NCI-H2107 (cell line): ENCODE results near the gene FAM186B.

Experiments used
- DNase-seq: peaks from one replicate; lab custom pipeline; 2025; lab: John Stamatoyannopoulos, UW

Gene FAM186B

DNA sequence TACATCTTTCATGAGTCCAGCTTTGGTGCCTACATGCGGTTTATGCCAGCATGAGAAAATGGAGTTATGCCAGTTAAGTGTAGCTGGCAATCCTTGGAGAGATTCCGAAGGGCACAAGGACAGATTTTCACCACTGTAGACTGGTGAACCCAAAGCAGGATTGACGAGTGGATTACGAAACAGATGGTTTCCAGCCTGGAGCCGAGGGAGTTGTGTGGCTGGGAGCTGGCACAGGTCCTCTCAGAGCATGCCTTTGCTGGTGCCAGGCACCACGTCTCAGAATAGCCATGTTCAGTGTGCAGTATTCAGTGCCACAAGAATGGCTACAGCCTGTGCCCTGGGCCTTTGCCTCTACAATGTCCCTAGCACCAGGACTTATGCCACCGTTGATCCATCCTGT, 53.4 kb downstream of the FAM186B start:
- no peak for DNase-seq

DNA sequence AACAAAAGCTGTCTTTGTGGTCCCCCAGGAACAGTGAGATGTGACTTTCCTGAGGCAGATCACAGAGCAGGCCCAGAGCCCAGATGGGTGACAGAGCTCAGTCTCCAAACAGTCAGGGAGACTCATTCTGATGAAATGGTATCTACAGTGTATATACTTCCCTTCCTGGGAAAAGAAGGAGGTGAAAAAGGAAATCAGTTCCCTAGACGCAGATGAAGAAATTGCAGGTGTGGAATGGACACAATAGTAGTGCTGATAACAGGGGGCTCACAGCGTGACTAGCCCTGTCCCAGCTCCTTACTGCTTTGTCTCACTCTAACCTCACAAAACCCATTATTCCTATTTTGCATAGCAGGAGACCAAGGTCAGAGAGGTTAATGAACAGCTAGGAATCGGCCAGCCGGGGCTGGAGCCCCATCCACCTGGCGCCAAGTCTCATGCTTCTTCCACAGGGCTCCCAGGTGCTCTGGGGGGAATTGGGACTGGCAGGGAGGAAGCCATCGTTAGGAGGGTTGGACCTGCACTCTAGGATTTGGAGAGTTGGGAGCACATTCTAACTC, 54.7 kb downstream of the FAM186B start:
- no peak for DNase-seq

DNA sequence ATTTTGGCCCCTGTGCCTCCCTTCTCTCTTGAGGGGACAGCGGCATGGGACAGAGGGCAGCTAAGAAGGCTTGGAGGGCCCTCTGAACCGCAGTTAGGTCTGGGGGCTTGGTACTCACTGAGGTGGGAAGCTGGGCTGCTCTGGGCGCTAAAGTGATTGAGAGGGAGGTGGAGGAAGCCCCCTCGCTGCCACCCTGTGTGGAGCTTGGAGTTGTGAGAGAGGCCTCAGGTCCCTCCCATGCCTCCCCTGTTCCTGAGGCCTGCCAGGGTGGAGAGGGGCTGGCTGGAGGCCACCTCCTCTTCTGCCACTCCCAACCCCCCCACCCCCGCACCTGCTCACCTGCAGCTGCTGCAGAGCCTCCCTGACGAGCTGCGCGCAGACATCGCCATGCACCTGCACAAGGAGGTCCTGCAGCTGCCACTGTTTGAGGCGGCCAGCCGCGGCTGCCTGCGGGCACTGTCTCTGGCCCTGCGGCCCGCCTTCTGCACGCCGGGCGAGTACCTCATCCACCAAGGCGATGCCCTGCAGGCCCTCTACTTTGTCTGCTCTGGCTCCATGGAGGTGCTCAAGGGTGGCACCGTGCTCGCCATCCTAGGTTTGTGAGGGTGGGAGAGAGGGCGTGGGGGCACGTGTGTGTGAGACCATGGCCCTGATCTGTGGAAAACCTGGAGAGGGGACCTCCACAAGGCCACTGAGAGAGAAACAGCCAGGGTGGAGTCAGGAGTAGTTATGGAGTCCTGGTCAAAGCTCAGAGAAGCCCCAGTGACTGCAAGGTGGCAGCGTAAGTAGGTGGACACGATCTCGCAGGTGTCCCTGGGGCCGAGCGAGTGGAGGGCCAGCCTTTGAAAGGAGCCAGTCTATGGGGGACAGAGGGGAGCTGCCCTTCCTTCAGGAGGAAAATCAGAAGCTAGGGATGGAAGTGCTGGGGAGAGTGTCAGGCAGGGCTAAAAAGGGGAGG, 55.4 kb downstream of the FAM186B start:
- peak; percentile 75 for DNase-seq

DNA sequence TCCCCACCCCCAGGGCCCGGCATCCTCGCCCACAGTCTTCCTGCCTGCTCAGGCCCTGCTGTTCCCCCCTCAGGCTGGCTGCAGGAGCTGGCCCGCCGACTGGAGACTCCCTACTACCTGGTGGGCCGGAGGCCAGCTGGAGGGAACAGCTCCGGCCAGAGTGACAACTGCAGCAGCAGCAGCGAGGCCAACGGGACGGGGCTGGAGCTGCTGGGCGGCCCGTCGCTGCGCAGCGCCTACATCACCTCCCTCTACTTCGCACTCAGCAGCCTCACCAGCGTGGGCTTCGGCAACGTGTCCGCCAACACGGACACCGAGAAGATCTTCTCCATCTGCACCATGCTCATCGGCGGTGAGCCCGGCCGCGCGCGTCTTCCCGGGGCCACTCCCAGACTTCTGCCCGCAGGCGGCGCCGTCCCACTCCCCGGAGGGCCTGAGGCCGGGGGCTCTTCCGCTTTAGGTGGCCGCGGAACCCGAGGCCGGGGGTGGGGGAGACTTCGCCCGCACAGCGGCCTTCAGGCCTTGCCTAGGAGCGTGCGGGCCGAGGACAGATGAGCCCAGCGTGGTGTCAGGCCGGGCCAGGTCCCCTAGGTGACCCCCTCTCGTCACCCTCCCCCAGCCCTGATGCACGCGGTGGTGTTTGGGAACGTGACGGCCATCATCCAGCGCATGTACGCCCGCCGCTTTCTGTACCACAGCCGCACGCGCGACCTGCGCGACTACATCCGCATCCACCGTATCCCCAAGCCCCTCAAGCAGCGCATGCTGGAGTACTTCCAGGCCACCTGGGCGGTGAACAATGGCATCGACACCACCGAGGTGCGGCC, 56.4 kb downstream of the FAM186B start:
- no peak for DNase-seq

DNA sequence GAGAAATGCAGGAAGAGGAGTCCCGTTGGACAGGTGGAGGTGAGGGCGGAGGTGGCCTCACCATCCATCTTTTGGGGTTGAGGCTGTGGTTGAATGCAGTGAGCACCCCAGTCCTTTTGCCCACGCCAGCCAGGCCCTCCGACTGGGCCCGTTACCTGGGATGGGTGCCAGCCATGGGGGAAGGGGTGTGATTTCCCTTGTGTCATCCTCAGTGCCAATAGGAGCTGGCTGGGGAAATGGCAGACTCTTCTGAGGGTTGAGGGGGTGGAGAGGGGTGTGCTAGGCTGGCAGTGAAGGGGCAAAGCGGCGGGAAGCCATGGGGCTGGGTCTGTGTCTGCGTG, 57.0 kb downstream of the FAM186B start:
- no peak for DNase-seq

DNA sequence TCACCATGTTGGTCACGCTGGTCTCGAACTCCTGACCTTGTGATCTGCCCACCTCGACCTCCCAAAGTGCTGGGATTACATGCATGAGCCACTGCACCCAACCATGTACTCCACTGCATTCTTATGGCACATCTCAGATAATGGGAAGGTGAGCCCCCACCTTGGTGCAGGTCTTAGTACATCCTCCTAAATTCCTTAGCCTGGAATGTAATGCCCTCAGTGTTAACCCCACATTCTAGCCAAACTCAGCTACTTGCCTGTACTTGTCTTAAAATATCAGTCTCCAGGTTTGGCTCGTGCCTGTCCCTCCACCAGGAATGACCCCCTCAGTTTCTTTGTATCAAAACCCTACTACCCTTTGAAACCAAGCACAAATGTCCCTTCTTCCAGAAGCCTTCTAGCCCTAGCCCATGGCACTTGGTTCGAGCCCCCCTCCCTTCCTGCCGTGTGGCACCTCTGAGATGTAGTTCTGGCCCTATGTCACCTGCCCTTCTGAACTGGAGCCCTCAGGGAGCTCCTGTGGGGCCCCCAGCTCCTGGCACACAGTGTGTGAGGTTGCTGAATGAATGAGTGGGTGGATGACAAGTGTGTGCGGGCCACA, 58.2 kb downstream of the FAM186B start:
- DNase-seq: no peak

DNA sequence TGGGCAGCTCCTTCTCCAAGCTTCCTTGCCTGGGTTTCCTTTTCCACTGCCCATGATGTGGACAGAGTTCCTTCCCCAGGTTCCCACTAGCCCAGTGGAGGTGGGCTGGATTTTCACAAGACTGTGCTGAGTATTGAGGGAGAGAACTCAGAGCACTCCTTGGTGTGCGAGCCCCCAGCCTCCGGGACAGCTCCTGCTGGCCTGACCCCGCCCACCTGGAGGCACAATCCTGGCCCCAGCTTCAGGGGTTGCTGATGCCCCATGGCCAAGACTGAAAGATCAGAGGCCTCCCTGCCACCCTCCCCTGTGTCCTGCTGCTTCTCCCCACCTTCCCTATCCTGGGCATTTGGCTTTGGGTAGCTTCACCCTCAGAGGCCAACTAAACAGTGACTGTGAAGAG, 59.0 kb downstream of the FAM186B start:
- DNase-seq: no peak

DNA sequence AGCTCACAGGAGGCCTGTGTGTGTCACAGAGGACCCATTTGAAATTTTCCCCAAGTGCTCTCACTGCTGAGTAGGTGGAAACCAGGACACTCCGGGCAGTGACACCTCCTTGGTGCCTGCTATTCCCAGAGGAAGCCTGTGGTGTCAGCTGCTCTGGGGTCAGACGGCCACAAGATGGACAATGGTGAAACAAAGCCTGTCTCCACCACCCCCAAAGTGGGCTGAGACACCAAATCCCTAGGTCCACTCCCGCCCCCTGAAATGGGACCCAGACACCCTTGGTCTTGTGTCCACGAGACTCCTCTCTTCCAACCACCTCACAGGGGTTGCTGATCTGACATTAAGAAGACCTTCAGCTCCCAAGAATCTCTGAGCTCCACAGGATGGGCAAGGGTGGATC, 59.6 kb downstream of the FAM186B start:
- DNase-seq: no peak

DNA sequence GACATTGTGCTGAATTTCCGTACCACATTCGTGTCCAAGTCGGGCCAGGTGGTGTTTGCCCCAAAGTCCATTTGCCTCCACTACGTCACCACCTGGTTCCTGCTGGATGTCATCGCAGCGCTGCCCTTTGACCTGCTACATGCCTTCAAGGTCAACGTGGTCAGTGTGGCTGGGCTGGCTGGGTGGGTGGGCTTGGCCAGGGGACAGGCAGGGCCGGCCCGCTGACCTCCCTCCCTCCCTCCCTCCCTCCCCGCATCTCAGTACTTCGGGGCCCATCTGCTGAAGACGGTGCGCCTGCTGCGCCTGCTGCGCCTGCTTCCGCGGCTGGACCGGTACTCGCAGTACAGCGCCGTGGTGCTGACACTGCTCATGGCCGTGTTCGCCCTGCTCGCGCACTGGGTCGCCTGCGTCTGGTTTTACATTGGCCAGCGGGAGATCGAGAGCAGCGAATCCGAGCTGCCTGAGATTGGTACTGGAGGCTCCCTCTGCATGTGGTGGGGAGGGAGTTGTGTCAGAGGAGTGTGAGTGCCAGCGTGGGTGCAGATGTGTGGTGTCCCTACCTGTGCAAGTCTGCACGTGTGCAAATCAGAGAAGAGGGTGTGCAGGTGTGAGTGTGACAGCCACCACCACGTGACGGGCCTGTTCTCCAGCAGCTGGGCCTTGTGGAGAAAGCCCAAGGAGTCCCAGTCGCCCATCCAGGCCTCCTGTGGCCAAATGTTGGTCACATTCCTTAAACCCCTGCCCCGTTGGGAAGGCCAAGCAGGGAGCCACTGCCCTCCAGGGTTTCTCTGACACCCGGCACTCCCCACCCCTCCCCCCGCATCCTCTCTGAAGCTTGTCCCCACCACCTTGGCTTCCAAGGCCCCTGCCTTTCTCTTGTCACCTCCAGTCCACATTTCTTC, 61.3 kb downstream of the FAM186B start:
- DNase-seq: no peak

DNA sequence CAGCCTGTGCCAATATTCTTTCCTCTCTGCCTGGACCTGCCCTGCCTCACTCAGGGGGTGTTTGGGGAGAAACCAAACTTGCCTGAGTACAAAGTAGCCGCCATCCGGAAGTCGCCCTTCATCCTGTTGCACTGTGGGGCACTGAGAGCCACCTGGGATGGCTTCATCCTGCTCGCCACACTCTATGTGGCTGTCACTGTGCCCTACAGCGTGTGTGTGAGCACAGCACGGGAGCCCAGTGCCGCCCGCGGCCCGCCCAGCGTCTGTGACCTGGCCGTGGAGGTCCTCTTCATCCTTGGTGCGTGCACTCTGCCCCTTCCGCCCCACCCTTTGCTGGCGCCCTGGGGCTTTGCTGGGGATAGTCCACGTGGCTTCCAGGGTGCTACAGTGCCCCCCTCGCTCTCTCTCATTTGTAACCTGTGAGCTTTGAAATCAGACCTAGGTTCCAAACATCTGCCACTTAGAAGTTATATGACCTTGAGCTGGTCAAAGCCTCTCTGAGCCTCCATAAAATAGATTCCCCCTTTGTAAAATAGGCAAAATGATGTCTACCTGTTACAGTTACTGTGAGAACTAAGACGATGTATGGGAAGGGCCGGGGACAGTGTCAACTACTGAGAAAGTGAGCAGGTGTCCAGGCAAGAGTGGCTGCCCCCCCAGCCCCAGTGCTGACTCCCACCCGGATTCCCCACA, 62.1 kb downstream of the FAM186B start:
- DNase-seq: no peak

DNA sequence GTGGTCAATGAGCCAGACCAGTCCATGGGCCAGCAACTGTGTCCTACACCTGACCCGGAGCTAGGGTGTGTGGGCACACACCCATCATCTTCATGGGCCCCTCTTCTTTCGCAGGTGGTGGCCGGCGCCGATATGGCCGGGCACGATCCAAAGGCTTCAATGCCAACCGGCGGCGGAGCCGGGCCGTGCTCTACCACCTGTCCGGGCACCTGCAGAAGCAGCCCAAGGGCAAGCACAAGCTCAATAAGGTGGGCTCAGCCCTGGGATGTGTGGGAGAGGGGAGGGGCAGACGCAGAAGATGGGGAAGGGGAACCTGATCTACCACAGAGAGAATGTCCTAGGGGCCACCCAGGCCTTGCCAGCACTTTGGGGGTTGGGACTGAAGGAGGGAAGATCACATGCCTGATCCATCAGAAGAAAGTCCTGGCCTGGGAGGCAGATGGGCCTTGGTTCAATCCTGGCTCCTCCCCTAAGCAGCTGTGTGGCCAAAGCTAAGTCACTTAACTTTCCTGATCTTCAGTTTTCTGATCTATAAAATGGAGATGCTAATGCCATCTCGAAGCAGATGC, 62.8 kb downstream of the FAM186B start:
- no peak for DNase-seq

DNA sequence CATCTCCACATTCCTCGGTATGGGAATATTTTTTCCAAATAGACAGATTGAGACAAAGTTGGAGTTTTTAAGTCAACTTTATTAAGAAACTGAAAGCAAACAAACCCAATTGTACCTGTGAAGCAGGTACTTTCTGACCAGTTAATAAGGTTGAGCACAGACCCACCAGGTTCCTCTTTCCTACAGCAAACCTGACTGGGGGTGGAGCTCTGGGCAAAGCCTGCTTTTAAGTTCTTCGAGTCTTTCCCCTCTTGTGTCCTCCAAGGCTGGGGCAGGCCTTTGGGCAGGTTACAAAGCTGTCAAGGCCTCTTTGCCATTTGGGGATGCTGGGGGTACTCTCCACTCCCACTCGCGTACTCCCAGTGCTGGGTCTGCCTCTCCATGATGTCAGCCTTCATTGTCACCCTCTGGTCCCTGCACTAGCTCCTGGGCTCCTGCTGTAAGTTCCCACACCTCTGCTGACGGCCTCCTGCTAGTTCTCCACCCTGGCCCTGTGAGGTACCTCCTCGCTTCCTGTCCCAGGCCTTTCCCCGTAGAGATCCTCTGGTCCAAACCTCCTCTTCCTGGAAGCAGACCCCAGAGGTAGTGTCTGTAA, 63.4 kb downstream of the FAM186B start:
- no peak for DNase-seq

DNA sequence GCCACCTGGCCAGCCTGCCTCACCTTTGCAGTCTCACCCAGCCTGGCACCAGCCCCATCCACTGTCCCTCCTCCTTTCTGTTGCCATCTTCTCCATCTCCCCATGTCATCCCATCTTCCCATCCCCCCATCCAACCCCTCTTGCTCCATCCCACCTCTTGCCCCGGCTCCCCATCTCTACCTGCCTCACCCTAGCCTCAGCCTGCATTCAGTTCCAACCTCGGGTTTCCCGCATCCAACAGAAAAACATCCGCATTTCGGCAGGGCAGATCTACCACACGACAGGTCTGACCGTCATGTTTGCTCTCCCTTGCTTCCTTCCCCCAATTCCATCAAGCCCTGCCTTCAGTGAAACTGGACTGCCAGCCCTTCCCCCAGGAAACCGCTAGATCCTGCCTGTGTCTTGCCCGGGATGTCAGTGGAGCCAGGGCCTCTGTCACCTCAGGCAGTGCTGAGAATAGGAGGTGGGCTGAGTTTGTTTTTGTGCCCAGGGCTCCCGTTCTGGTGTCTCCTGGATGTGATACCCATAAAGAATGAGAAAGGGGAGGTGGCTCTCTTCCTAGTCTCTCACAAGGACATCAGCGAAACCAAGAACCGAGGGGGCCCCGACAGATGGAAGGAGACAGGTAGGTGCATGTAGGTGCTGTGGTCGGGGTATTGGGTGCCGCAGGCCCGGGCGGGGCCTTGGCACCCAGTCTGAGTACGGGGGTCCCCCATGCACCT, 64.1 kb downstream of the FAM186B start:
- no peak for DNase-seq

DNA sequence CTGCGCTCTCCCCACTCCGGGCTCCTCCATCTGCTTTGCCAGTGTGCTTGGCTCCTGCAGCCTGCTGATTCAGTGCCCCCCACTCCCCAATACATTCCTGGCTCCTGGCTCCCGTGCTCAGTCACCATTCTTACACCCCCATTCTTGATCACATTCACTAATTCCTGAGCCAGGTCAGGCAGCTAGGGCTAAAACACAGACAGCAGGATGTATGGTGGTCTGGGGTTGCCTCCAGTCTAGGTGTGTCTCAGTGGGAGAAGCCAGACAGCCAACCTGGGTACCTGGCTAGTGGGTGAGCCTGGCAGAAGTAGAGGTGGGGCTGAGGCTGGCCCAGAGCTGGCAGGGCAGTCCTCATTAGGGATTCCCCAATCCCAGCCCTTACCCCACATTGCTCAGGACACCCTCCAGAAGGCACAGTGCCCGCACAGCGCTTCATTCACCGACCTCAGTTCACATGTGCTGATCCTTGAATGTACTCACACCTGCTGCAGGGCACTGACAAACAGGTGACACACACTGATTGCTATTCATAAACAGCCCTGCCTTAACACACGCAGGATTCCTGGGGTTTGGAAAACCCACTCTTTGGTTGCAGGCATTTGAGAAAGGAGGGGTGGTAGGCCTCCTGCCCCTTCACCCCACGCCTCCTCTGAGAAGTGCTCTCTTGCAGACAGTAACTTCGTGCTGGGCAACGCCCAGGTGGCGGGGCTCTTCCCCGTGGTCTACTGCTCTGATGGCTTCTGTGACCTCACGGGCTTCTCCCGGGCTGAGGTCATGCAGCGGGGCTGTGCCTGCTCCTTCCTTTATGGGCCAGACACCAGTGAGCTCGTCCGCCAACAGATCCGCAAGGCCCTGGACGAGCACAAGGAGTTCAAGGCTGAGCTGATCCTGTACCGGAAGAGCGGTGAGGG, 65.0 kb downstream of the FAM186B start:
- peak; percentile 33 for DNase-seq

DNA sequence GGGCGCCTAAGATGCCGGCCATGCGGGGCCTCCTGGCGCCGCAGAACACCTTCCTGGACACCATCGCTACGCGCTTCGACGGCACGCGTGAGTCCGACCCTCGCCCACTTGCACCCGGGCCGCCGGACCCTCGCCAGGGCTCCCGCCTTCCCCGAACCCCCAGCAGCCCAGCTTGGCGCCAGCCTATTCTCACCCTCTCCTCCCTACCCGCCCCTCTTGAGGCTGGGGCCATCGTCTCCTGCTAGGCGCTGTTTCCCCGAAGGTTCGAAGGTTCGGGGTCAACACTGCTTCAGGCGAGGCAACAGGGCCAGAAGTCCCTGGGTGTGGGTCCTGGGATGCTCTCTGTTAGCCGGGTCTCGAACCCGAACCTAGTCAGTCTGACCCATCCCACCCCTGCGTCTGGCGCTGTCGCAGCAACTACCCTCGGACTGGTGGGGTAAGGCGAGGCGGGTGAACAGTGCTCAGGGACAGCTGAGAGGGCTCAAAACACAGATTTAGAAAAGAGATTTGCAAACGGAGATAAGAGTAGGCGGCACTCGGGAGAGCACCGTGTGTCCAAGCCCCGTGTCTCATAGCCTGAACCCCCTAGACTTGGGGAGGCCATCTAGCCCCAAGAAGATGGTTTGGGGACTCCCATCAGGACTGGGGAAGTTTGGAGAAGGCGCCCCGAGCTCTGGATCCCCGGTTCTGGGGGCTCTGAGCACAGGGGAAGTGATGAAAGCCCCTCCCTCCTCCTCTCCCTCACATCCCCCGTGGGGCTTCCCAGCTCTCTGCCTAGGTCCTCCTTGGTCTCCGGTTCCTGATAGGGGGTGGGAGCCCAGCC, 65.8 kb downstream of the FAM186B start:
- DNase-seq: no peak

DNA sequence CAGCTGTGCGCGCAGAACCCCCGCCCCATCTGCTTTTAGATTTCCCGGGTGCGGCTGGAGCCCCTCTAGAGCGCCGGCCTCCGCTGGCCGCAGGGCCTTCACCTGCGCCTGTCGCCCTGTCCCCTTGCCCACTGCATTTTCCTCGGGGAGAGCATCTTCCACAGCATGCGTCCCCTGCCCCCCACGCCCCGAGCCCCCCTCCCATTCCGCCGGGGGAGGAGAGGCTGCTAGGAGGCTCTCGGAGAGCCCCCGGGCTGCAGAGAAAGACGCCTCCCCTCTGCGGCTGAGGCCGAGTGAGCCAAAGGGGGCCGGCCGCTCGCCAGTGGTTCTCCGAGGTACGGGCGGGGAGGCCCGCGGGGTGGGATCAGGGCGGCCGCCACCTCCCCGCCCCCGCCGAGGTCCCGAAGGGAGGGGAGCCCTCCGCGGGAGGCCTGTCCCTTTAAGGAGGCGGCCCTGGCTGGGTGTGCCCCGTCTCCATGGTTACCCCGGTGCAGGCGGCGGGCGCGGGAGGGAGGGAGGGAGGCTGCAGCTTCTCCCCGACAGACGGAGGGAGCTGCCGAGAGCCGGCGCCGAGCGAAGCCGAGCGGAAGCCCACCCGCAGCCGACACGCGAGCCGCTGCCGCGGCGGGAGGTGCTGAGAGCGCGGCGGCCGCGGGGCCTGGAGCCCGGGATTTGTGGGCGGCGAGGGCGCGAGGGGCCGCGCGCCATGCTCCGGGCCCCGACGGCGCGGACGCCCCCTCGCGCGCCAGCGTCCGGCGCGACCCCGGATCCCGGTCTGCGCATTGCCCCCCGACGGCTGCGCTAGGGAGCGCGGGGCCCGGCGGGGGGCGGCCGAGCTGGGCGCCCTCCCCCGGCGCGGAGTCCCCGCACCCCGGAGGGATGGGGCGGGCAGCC, 66.7 kb downstream of the FAM186B start, which contains the start of gene KCNH3:
Gene KCNH3, plus strand, starts transcription at position 521 of the 894 bp plus-strand sequence. CDS start 387 bp downstream, outside the sequence.
- DNase-seq: peak; percentile 39
